IPS DF 4.7 (cell line): ENCODE measurements around the gene JTB.
"Not testable (repeated sequence)": the region's sequence is repeated elsewhere in the genome, so short reads cannot be mapped to it uniquely, and the experiment has no call there.

Experiments
- DNase-seq: peaks from one replicate; pipeline ENCODE4 v3.0.0-alpha.2; 2013; ENCODE audit warnings: low spot score; ENCODE audit errors: extremely low read depth

Gene JTB

DNA sequence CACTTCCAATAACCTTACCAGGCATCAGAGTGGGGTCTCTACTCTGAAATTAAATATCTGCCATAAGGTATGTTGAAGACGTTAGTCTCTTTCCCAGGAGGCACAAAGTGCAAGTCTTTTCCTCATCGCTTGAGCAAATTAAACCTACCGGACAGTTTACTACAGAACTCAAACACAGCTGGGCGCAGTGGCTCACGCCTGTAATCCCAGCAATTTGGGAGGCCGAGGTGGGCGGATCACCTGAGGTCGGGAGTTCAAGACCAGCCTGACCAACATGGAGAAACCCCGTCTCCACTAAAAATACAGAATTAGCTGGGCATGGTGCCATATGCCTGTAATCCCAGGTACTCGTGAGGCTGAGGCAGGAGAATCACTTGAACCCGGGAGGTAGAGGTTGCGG, 1.6 kb upstream of the JTB start:
- not testable (repeated sequence) for DNase-seq

DNA sequence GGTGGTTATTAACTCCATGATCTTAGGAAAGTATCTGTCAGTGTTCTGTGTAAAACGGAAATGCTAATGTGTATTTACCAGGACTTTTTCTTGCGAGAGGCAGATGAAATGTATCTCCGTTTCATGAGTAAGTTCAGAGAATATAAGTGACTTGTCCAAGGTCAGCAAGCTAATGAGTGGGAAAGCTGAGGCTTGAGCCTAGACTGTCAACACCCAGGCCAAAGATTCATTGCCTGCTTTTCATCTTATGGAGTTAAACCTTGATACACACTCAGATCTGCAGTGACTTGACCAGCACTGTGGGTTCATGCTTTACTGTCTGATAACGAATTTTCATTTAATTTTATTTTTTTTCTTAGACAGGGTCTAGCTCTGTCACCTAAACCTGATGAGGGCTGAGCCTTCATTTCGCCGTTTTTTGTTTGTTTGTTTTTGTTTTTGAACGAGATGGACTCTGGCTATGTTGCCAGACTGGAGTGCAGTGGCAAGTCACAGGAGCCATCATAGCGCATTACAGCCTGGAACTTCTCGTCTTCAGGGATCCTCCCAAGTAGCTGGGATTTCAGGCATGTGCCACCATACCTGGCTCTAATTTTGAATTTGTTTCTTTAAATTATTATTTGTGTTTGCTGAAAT, 918 bp upstream of the JTB start:
- DNase-seq: no peak

- DNase-seq: no peak
Measured at GRCh38 chr1:153976819-153977249, 640 bp downstream of the JTB start.

GRCh38 chr1:153973525-153973924, 3.9 kb downstream of the JTB start:
- no peak for DNase-seq

DNA sequence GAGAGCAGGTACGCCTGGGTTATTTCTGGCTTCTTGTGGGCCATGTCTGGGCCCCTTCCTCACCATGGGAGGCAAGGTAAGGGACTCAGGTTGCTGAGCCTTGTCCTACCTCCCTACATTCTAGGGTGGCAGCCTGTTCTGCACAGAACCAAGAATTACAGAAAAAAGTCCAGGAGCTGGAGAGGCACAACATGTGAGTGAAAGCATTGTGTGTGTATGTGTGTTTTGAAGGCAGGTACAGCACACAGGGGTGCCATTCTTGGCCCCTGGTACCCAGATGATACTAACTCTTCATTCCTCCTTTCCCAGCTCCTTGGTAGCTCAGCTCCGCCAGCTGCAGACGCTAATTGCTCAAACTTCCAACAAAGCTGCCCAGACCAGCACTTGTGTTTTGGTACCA, 4.4 kb downstream of the JTB start:
- DNase-seq: no peak

DNA sequence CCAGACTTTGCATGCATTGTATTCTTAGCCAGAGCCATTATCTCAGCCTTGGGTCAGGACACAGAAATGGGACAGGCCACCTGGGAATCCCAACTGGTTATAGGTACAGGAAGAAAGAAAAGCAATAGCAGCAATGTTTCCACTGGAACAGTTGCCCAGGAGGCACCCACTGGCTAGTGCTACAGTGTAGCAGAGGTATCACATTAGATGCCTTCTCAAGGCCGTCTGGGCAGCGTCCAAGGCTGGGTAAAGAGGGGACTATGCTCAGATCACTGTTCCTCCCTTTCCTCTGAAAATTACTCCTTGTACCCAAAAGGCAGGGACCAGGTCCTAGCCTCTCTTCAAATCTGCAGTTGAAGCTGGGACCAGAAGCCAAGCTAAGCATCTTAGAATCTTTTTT, 7.1 kb downstream of the JTB start:
- no peak for DNase-seq

- no peak for DNase-seq
Measured at GRCh38 chr1:153968972-153969371, 8.5 kb downstream of the JTB start.

DNA sequence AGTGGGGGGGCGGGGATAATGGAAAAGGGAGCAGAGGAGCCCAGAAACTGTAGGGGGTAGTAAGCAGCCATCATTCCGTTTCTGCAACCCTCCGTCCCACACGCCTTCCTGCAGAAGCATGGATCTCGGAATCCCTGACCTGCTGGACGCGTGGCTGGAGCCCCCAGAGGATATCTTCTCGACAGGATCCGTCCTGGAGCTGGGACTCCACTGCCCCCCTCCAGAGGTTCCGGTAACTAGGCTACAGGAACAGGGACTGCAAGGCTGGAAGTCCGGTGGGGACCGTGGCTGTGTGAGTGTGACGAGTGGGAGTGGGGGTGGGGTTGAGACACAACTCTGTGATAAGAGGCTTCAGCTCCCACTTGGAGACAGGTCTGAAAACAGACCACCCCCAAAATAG, 9.1 kb downstream of the JTB start:
- no peak for DNase-seq

DNA sequence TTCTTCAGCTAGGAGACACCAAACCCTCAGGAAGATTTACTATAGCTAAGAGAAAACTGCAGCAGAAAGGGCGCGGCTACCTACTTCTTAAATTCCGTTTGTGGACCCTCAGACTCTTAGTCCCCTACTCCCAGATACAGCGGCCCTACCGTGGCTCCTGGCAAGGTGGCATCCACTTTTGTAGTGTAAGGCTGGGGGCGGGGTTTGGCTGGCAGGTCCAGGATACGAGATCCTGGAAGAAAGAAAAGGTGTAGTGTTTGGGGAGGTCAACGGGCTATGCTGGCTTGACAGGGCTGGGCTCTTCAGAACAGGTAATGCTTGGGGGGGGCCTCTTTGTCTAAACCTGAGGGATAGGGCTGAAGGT, 9.5 kb downstream of the JTB start:
- no peak for DNase-seq

DNA sequence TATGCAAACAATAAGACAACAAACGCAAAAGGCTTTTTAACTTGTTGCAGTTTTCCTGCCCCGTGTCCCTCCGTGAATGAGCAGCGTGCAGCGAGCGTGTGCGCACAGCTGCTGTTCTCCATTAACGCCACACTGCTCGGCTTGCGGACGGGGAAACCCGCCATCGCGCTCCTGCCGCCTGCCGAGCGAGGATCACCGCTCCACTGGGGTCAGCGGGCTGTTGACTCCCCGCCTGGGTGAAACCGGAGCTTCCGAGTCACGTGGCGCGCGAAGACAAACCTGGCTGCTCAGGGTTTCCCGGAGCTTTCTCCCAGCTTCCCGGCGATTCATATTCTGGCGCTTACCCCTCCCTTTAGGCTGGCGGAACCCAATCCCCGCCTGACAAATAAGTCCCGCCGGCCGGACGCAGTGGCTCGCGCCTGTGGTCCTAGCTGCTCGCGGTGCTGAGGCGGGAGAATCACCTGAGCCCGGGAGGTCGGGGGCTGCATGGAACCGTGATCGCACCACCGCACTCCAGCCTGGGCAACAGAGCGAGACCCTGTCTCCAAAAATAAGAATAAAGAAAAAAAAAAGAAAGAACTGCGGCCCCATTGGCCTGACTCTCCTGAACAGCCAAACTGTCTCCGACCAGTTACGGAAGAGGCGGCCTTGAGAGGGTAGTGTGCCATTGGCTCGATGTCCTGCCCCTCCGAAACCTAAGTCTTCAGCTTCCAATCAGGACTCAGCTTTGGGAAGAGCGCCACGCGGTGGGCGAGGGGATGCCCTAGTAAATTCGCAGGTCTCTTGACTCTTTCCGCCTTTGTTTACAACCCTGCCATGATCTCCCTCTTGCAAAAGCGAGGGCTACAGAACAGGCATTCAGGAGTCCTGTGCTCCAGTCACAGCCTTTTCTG, 10.1 kb downstream of the JTB start, which contains the start of gene CREB3L4:
Gene CREB3L4 (plus strand): TSS at position 796 of the 893 bp plus-strand sequence. CDS start 624 bp downstream, outside the sequence.
- DNase-seq: peak; percentile 99

GRCh38 chr1:153963850-153964331, 13.6 kb downstream of the JTB start:
- DNase-seq: no peak

- DNase-seq: no peak
Measured at GRCh38 chr1:153963030-153963849, 14.2 kb downstream of the JTB start, which contains the start of gene SLC39A1. Gene SLC39A1, minus strand, starts transcription at chr1:153963537. Its CDS starts 822 bp downstream, at chr1:153962715.

- DNase-seq: no peak
Measured at GRCh38 chr1:153962088-153963029, 15.1 kb downstream of the JTB start.

- no peak for DNase-seq
Measured at GRCh38 chr1:153961421-153961820, 16.1 kb downstream of the JTB start.

DNA sequence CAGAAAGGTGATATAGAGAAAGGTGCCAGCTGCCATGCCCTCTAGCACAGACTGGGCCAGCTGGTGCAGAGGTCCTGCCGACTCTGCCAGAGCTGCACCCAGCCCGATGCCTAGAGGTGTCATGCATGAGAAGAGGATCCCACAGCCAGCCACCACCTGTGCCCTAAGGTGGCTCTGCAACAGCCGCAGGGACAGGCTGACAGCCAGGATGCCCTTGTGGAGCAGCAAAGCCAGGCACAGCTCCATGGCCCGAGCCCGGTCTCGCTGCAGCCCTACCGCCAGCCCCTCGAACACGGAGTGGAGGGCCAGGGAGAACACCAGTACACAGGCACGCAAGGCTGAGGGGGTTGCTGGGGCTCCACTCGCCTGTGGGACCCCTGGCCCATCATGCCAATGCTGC, 17.3 kb downstream of the JTB start:
- no peak for DNase-seq

DNA sequence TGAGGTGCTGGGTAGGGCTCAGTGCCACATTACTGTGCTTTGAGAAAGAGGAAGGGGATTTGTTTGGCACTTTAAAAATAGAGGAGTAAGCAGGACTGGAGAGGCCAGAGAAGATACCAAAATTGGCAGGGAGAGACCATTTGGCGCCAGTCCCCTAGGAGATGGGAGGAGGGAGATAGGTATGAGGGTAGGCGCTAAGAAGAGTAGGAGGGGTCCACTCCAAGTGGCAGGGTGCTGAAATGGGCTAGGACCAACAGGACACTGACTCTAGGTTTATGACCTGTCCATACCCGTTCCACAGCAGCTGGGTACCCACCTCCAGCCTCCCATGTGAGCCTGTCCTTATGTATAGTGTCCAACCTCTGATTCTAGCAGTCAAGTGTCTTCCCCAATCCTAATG, 18.0 kb downstream of the JTB start:
- DNase-seq: no peak

- no peak for DNase-seq
Measured at GRCh38 chr1:153958961-153959260, 18.6 kb downstream of the JTB start.

DNA sequence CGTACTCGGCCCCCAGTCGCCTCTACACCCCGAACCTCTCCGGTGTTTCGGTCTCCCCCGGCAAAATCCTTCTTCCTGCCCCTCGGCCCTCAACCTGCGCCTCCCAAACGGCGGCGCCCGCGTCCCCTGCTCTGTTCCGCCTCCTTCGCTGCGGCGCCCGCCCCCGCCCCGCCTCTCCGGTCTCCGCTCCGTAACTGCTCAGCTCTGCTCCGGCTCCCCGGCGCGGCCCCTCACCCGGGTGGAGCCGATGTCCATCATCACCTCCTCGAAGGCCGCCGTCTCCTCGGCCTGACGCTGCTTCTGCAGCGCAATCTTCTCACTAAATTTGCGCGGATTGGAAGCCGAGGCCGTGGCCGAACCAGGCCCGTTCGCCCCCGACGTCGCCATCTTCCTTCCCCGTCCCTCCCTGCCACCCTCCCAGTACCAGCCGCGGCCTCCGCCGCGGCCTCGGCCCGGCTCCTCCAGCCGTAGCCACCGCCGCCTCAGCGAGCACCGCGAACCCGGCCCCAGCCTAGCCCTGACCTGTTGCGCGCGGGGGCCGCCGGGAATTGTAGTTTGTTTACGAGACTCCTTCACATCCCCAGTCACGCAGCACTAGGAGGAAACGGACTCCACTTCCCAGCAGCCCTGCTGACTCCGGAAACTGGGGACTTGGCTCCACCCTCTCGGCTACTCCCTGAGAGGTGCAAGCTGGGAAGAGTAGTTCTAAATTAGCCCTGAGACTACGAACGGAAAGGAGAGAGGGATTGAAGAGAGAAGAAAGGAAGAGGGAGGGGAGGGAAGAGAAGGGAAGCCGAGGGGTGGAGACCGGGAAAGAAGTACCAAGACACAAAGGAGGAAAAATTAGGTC, 19.1 kb downstream of the JTB start, which contains the start of gene CRTC2:
Gene CRTC2 (minus strand): TSS at position 502 of the 850 bp plus-strand sequence. CDS start 115 bp downstream, at position 387.
- peak; percentile 99 for DNase-seq

DNA sequence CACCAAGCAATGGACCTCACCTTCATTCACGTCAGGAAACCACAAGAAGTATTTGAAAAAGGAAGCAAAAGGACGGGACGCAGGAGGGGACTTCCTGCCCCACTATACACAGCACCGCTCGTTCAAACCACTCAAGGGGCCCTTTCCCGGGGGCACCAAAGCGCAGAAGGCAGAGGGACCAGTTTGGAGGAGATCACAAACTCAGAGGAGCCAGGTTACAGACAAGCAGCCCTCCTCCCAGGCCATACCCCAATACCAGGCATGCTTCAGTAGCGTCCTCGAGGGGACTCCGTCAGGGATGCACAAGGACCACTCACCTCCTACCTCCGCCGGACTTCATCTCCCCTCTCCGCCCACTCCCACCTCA, 19.7 kb downstream of the JTB start:
- no peak for DNase-seq
